Neural progenitor cell (in vitro differentiated cells): Measurements from ENCODE around the gene NNMT.

Source experiments
- EZH2 ChIP-seq: fragments of 200-600 bp; sonication (generic); IDR thresholded peaks from 2 replicates; pipeline ENCODE4 v1.6.1; 2017; ENCODE audit warnings: antibody characterized with exemption, mild to moderate bottlenecking, moderate library complexity
- EZH2phosphoT487 ChIP-seq: fragments of 200-600 bp; sonication (generic); IDR thresholded peaks from 2 replicates; pipeline ENCODE4 v1.6.1; 2017; ENCODE audit warnings: antibody characterized with exemption
- TF ChIP-seq, protein P1 (sequence below): fragments of 200-600 bp; sonication (generic); IDR thresholded peaks from 2 replicates; pipeline ENCODE4 v1.5.1; 2017; ENCODE audit warnings: antibody characterized with exemption, mild to moderate bottlenecking

DNA sequence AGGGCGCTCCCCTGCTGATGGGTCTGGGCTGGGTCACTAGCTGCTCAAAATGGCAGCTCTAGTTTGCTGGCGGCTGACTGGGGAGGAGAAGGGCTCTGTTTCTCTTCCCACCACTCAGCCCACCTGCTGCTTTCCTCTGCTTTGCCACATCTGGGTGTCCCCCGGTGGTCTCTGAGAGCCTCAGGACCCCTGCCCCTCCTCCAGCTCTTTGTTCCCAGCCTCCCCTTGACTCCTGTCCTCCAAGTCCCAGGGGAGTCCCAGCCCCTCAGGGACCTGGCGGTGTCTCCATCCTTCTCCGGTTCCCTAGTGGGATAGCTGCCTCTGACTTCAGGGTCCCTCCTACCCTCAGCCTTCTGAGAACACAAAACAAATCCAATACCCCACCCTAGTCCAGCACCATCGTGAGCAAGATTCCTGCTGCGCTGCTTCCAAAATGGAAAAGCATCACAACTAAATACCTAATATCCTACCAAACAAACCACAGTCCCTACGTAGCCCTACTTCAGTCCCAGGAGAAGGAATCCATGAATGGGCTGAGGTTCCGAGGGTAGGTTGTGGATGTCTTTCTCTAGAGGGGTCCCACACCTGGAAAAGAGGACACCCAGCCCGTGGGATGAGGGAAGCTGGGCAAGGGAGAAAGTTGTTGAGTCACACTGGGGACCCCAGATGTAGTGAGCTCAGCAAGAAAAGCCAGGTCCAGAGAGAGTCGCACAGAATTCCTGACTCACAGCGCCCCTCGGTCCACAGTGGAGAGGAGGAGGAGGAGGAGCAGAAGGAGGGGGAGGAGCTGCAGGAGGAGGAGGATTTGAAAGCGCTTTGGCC, 45.0 kb upstream of the NNMT start:
- no peak for TF ChIP-seq EZH2
- TF ChIP-seq, protein P1, sequence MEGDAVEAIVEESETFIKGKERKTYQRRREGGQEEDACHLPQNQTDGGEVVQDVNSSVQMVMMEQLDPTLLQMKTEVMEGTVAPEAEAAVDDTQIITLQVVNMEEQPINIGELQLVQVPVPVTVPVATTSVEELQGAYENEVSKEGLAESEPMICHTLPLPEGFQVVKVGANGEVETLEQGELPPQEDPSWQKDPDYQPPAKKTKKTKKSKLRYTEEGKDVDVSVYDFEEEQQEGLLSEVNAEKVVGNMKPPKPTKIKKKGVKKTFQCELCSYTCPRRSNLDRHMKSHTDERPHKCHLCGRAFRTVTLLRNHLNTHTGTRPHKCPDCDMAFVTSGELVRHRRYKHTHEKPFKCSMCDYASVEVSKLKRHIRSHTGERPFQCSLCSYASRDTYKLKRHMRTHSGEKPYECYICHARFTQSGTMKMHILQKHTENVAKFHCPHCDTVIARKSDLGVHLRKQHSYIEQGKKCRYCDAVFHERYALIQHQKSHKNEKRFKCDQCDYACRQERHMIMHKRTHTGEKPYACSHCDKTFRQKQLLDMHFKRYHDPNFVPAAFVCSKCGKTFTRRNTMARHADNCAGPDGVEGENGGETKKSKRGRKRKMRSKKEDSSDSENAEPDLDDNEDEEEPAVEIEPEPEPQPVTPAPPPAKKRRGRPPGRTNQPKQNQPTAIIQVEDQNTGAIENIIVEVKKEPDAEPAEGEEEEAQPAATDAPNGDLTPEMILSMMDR, result no peak
- no peak for TF ChIP-seq EZH2phosphoT487
